Large intestine (tissue), 3 donors: ENCODE data around the gene ZNF555. TPM values are rescaled to one million over a fixed set of nuclear protein-coding genes. Genes with fewer than 3 reads are reported as not detected.
"Not testable (repeated sequence)": the region's sequence is repeated elsewhere in the genome, so short reads cannot be mapped to it uniquely, and the experiment has no call there.

ENCODE experiments used
- DNase-seq, 2 donors: peaks; one replicate each; pipeline versions ENCODE4 v3.0.0 to v3.0.0-alpha.2; 2013
- H3K27ac ChIP-seq: one replicate; pipeline ENCODE4 v1.5.1; 2013; ENCODE audit warnings: low read length
- H3K27me3 ChIP-seq: 2 replicates; pipeline ENCODE4 v1.6.1; 2013; ENCODE audit warnings: low read length; ENCODE audit not compliant: control insufficient read depth, insufficient read depth
- H3K36me3 ChIP-seq: 2 replicates; pipeline ENCODE4 v1.6.1; 2013; ENCODE audit warnings: low read length; ENCODE audit not compliant: control insufficient read depth, insufficient read depth
- H3K4me1 ChIP-seq: one replicate; pipeline ENCODE4 v1.6.1; 2013; ENCODE audit warnings: low read length; ENCODE audit not compliant: control insufficient read depth, insufficient read depth
- H3K4me3 ChIP-seq: one replicate; pipeline ENCODE4 v1.5.1; 2013; ENCODE audit warnings: low read length
- H3K9me3 ChIP-seq: one replicate; pipeline ENCODE4 v1.6.1; 2013; ENCODE audit warnings: mild to moderate bottlenecking, low read depth, low read length, moderate library complexity; ENCODE audit not compliant: control insufficient read depth
- whole genome bisulfite sequencing: methylation state at CpG from one replicate; pipeline ENCODE4 v1.1.5; 2013; ENCODE audit warnings: low lambda C conversion rate; ENCODE audit not compliant: insufficient coverage; 5-methylcytosine and 5-hydroxymethylcytosine counted together
- polyA plus RNA-seq: library from polyadenylated mRNA; unstranded; fragments of 120-200 nt; gene quantifications from one replicate; pipeline ENCODE4 v1.2.1, GENCODE V29; 2013

ZNF555 gene
- polyA plus RNA-seq, 1 donor: 4.9 TPM

DNA sequence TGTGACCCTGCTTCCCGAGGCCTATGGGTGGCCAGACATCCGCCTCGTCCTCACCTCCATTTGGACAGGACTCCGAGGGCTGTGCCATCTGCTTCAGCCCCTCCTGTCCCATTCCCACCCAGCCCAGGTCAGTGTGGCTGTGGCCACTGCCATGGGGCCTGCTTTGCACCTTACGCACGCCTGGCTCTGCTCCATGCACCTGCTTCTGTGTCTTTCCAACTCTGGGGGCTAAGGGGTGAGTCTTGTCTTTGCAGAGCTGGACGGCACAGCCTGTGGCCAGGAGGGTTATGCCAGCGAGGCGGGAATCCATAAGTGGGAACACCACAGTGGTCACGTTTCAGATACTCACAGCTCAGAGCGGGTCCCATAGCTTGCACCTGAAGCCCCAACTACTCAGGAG is 26.8 kb upstream of the ZNF555 start:
- no peak for DNase-seq
- no peak overlapping the region for H3K4me3 ChIP-seq
- H3K27ac ChIP-seq: no peak overlapping the region
- peaks cover 29% of the 10 kb centered on the region for H3K36me3 ChIP-seq
- WGBS: no CpG with 5 or more reads among the region's 11 CpGs
- peaks cover 9% of the 10 kb centered on the region for H3K9me3 ChIP-seq
- peaks cover 18% of the 10 kb centered on the region for H3K4me1 ChIP-seq
- H3K27me3 ChIP-seq: no peaks in the 10 kb centered on the region

DNA sequence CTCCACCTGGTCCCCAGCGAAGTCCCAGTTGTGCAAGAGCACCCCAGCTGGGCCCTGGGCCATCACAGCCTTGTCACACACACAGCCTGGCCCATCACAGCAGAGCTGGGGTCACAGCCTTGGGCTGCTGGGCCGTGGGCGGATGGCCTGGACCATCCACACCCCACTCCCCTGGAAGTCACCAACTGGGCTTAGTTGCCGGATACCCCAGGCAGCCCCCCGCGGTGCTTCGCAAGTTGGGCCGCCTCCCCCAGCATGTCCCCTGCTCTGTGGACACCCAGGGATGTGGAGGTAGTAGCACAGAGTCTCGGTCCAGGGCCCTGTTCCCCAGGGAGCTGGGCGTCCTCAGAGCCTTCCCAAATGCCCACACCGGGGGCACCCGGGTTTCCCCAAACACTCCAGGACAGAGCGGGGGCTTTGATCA is 26.1 kb upstream of the ZNF555 start:
- no peak for DNase-seq
- Histone ChIP-seq H3K4me3 (no peak overlapping the region), H3K9me3 (peaks cover 9% of the 10 kb centered on the region), H3K4me1 (peaks cover 18% of the 10 kb centered on the region), H3K27ac (no peak overlapping the region), H3K36me3 (peaks cover 23% of the 10 kb centered on the region), H3K27me3 (no peaks in the 10 kb centered on the region)
- WGBS: no CpG with 5 or more reads among the region's 13 CpGs

DNA sequence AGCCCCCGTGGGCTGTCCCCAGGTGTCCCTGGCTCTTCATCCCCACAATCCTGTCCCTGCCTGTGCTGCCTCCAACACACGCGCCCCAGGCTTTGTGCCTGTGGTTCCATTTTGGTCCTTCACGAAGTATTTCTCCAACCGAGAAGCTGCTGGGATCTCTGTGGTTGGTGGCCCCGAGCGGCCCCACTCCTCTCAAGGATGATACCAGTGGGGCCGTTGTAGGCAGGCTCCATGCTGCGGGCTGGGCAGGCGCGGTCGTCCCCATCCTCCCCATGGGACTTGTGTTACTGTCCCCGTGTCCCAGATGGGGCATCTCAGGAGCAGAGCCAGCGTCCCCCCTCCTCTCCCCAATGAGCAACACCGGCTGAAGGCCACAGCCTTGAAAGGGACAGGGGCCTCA is 25.4 kb upstream of the ZNF555 start:
- Histone ChIP-seq H3K36me3 (peaks cover 16% of the 10 kb centered on the region), H3K27ac (no peak overlapping the region), H3K4me1 (peaks cover 13% of the 10 kb centered on the region), H3K4me3 (no peak overlapping the region), H3K9me3 (peaks cover 9% of the 10 kb centered on the region), H3K27me3 (no peaks in the 10 kb centered on the region)
- no peak for DNase-seq
- WGBS: no CpG with 5 or more reads among the region's 15 CpGs

DNA sequence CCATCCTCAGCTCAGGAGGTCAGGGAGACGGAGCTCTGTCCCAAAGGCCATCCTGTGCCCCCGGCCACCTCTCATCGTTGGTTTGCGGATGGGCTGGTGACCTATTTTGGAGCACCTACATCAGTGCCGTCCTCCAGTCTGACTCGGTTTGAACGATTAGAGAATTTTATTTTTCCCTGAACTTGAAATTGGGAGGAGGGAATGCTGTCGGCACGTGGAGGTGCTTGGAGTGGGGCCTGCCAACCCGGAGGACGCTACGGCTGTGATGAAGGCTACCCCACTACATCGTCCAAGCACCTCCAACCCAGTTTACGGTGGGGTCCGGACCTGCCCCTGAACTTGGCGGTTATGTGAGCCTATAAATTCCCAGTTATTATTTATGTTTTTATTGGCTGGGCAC is 24.6 kb upstream of the ZNF555 start:
- WGBS: no CpG with 5 or more reads among the region's 16 CpGs
- Histone ChIP-seq H3K9me3 (peaks cover 5% of the 10 kb centered on the region), H3K27ac (no peak overlapping the region), H3K4me1 (peaks cover 6% of the 10 kb centered on the region), H3K4me3 (no peak overlapping the region), H3K27me3 (no peaks in the 10 kb centered on the region), H3K36me3 (peaks cover 15% of the 10 kb centered on the region)
- no peak for DNase-seq

DNA sequence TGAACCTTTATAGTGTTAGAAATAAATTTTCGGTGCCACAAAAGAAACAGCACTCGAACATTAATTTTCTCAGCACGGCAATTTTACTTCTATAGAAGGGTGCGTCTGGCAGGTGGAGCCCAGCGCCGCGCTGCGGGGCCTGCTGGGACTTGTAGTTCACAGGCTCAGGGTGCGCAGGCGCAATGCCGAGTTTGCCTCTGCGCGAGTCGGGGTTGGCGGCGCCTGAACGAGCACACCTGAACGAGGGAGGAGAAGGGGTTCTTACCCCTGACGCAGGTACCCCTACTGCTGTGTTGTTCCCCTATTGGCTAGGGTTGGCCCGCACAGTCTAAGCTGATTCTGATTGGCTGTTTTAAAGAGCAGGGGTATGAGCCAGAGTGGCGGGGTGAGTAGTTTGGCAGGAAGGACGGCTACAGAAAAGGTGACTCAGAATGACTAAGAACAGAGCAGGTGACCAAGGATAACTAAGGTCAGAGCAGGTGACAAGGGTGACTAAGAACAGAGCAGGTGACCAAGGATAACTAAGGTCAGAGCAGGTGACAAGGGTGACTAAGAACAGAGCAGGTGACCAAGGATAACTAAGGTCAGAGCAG is 23.9 kb upstream of the ZNF555 start:
- DNase-seq: not testable (repeated sequence)

DNA sequence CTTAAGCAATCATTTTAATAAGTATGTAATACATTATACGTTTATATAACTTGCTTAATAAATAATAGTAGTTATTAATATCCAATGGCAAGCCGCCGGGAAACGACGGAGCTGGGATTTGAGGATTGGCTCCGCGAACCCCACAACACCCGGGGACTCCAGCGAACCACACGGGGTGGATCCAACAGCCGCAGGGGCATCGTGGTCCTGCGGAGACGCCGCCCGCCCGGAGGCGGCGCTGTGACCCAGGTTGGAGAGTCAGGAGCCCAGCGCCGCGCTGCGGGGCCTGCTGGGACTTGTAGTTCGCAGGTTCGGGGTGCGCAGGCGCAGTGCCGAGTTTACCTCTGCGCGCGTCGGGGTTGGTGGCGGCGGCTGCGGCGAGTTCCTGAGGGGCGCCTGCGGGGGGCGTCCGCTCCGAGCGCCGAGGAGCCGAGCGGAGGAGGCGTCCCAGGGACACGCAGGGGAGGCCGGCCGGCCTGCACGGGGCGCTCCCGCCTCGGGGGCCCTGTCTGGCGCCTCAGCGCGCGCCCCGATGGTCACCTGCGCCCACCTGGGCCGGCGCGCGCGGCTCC is 21.6 kb upstream of the ZNF555 start, which contains the start of gene ZNF554:
TSS of gene ZNF554 (plus strand) at position 329 of the 572 bp plus-strand sequence. CDS start at position 533, 204 bp downstream.
- peaks cover 6% of the 10 kb centered on the region for H3K36me3 ChIP-seq
- peak; percentile 94 to 96 for DNase-seq
- no CpG with 5 or more reads among the region's 64 CpGs for whole genome bisulfite sequencing
- no peak within 1 kb of the TSS for H3K27ac ChIP-seq
- H3K4me3 ChIP-seq: peak within 1 kb of the TSS; percentile 83
- H3K9me3 ChIP-seq: peaks cover 3% of the 10 kb centered on the region
- H3K27me3 ChIP-seq: no peaks in the 10 kb centered on the region
- no peaks in the 10 kb centered on the region for H3K4me1 ChIP-seq

More for the DNA sequence above, 23.9 kb upstream of the ZNF555 start:
- not testable (repeated sequence) for H3K4me1 ChIP-seq, H3K27me3 ChIP-seq, H3K4me3 ChIP-seq, H3K27ac ChIP-seq, H3K9me3 ChIP-seq
- peaks cover 15% of the 10 kb centered on the region for H3K36me3 ChIP-seq
- WGBS: no CpG with 5 or more reads among the region's 22 CpGs

DNA sequence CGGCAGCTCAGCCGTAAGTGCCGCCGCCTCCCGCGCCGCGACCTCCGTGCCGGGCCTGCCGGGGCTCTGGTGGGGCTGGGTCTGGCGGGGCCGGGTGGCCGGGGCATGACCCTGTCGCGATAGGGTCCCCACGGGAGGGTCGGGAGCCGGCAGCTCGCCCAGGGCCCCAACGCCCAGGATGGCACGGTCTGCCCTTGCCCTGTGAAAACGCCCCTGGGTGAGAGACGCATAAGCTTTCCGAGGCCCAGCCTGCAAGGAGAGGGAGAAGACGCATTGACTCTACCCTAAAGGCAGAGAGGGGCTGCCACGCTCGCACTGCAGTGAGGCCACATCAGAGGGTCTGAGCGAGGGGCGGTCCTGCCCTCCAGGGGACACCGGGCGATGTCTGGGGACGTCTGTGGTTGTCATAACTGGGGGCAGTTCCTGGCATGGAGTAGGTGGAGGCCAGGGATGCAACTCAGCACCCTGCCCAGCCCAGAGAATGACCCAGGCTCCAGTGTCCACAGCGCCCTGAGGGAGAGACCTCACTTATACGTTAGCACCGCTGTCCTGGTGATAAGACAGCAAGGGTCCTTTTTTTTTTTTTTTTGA is 21.1 kb upstream of the ZNF555 start:
- Histone ChIP-seq H3K27me3 (no peaks in the 10 kb centered on the region), H3K9me3 (peaks cover 3% of the 10 kb centered on the region), H3K4me3 (peak overlapping the region; percentile 83), H3K36me3 (peaks cover 6% of the 10 kb centered on the region), H3K4me1 (no peaks in the 10 kb centered on the region), H3K27ac (no peak overlapping the region)
- DNase-seq: no peak
- WGBS: no CpG with 5 or more reads among the region's 36 CpGs

DNA sequence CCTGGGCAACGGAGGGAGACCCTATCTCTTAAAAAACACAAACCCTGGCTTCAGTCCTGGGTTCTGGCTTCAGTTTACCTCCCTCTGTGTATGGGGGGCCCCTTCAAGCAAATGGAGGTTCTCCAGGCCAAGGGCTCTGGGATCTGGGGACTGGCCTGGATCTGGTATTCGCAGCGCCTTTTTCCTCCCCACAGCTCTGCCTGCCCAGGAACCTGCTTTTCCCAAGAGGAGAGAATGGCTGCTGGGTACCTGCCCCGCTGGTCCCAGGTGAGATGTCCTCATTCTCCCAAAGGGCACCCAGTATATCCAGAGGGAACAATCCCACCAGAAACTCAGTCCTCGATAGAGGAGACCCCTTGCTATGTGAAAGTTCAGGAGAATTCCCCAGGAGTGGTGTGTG is 18.4 kb upstream of the ZNF555 start:
- WGBS: no CpG with 5 or more reads among the region's 5 CpGs
- DNase-seq: no peak

DNA sequence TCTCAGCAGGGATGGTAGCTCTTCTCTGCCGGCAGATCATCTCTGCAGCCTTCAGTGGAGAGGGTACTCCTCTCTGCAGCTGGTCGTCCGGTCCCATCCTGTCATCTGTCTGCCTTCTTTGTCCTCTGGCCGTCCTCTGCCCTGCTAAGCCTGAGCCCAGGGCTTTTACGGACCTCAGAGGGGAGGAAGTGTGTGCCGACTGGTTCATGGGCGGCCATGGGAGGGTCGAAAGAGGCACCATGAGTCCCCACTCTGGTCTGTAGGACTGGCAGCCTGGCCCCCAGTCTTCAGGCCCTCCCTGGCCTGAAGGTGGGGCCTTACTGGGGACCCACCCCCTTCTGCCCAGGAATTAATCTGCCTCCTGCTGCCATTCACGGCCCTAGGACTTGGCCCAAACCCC is 17.6 kb upstream of the ZNF555 start:
- no peaks in the 10 kb centered on the region for H3K4me1 ChIP-seq
- H3K27ac ChIP-seq: no peak overlapping the region
- H3K36me3 ChIP-seq: peaks cover 22% of the 10 kb centered on the region
- no peak overlapping the region for H3K4me3 ChIP-seq
- no peaks in the 10 kb centered on the region for H3K27me3 ChIP-seq
- H3K9me3 ChIP-seq: no peaks in the 10 kb centered on the region
- no peak for DNase-seq
- WGBS: no CpG with 5 or more reads among the region's 9 CpGs

More for the DNA sequence above, 18.4 kb upstream of the ZNF555 start:
- H3K4me3 ChIP-seq: no peak overlapping the region
- H3K27me3 ChIP-seq: no peaks in the 10 kb centered on the region
- no peaks in the 10 kb centered on the region for H3K4me1 ChIP-seq
- H3K36me3 ChIP-seq: peaks cover 14% of the 10 kb centered on the region
- no peaks in the 10 kb centered on the region for H3K9me3 ChIP-seq
- no peak overlapping the region for H3K27ac ChIP-seq

DNA sequence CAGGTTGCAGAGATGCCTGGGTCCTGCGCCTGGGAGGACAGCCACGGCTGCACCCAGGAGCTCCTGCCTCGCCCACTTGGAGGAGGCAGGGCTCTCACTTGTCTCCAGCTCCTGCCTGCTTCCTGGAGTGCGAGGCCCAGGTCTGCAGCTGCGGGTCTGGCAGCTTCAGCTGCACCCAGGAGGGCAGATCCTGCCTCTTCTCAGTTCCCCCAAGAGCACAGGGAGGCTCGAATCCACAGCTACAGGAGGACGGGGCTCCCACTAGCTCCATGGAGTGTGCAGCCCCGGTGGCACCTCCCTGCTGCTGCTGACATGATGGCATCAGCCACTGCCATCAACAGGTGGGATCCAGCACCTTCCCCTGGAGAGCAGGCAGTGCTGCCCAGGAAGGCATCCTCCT is 17.1 kb upstream of the ZNF555 start:
- no peak for DNase-seq
- no peaks in the 10 kb centered on the region for H3K4me1 ChIP-seq
- peaks cover 22% of the 10 kb centered on the region for H3K36me3 ChIP-seq
- H3K4me3 ChIP-seq: no peak overlapping the region
- H3K27me3 ChIP-seq: no peaks in the 10 kb centered on the region
- H3K27ac ChIP-seq: no peak overlapping the region
- no peaks in the 10 kb centered on the region for H3K9me3 ChIP-seq
- WGBS: no CpG with 5 or more reads among the region's 8 CpGs
